Naive thymus-derived CD4-positive, alpha-beta T cell (primary cell): Measurements from ENCODE around the gene CD248. TPM values are rescaled to one million over a fixed set of nuclear protein-coding genes. Genes with fewer than 3 reads are reported as not detected.
A peak's percentile ranks its signal among the peaks of the same experiment; 100 is the strongest.
"Not testable (repeated sequence)": the region's sequence is repeated elsewhere in the genome, so short reads cannot be mapped to it uniquely, and the experiment has no call there.

ENCODE experiments used
- ATAC-seq: fragments of 150-1000 bp; cut with Tn5 transposase; 2 replicates; pipeline ENCODE4 v1.10.0; 2021; ENCODE audit warnings: mild to moderate bottlenecking, moderate library complexity
- CTCF ChIA-PET: fragments of 350-600 bp; sonication (Branson Sonifier 250); formaldehyde crosslinking; loops from one replicate; lab custom pipeline; 2021; ENCODE audit warnings: antibody characterized with exemption; lab: Charles Lee
- POLR2A ChIA-PET: fragments of 350-600 bp; sonication (Branson Sonifier 250); formaldehyde crosslinking; loops from one replicate; lab custom pipeline; 2021; ENCODE audit warnings: antibody characterized with exemption, inconsistent platforms; lab: Charles Lee
- DNase-seq, 9 donors: peaks; one replicate each; pipeline versions ENCODE4 v3.0.0 to v3.0.0-alpha.2; 2020 to 2022; ENCODE audit warnings: mixed read lengths in 1 of 9
- H3K27ac ChIP-seq: one replicate; pipeline ENCODE4 v1.7.0; 2013; ENCODE audit warnings: mild to moderate bottlenecking, low read depth, low read length, moderate library complexity
- H3K27me3 ChIP-seq, 2 donors: one replicate each; pipeline ENCODE4 v1.7.0; 2013; ENCODE audit warnings: low read length in 2 of 2, mild to moderate bottlenecking in 2 of 2, moderate library complexity in 2 of 2; ENCODE audit not compliant: control insufficient read depth in 2 of 2, insufficient read depth in 2 of 2
- H3K36me3 ChIP-seq, 3 experiments: 1 replicate in 2 of 3; 2 replicates in 1 of 3; pipeline ENCODE4 v1.7.0; 2013; ENCODE audit warnings: low read length in 3 of 3, mild to moderate bottlenecking in 3 of 3, moderate library complexity in 1 of 3; ENCODE audit not compliant: insufficient read depth in 3 of 3, control insufficient read depth in 2 of 3
- H3K4me1 ChIP-seq, 2 donors: one replicate each; pipeline ENCODE4 v1.7.0; 2013; ENCODE audit warnings: low read length in 2 of 2, mild to moderate bottlenecking in 2 of 2, moderate library complexity in 1 of 2; ENCODE audit not compliant: control insufficient read depth in 2 of 2, insufficient read depth in 2 of 2
- H3K4me3 ChIP-seq: 2 replicates; pipeline ENCODE4 v1.7.0; 2013; ENCODE audit warnings: mild to moderate bottlenecking, low read length
- H3K9me3 ChIP-seq, 3 experiments: 1 replicate in 2 of 3; 2 replicates in 1 of 3; pipeline ENCODE4 v1.7.0; 2013; ENCODE audit warnings: low read length in 3 of 3; ENCODE audit not compliant: control insufficient read depth in 2 of 3
- H3K27ac Mint-ChIP-seq, 9 donors: one replicate each; pipeline ENCODE4 v1.8.0; 2020 to 2022; ENCODE audit warnings: mixed read lengths in 9 of 9, mild to moderate bottlenecking in 8 of 9, moderate library complexity in 5 of 9, inconsistent platforms in 2 of 9
- H3K27me3 Mint-ChIP-seq, 5 donors: one replicate each; pipeline ENCODE4 v1.8.0; 2021 to 2022; ENCODE audit warnings: mixed read lengths in 5 of 5, mild to moderate bottlenecking in 1 of 5
- H3K36me3 Mint-ChIP-seq, 5 donors: one replicate each; pipeline ENCODE4 v1.8.0; 2020 to 2022; ENCODE audit warnings: mixed read lengths in 5 of 5, mild to moderate bottlenecking in 3 of 5, inconsistent platforms in 1 of 5
- H3K4me1 Mint-ChIP-seq, 7 donors: one replicate each; pipeline ENCODE4 v1.8.0; 2020 to 2022; ENCODE audit warnings: mixed read lengths in 7 of 7, mild to moderate bottlenecking in 3 of 7, inconsistent platforms in 1 of 7
- H3K4me3 Mint-ChIP-seq, 10 donors: one replicate each; pipeline ENCODE4 v1.8.0; 2020 to 2022; ENCODE audit warnings: mild to moderate bottlenecking in 10 of 10, mixed read lengths in 10 of 10, moderate library complexity in 6 of 10, inconsistent platforms in 2 of 10
- H3K9me3 Mint-ChIP-seq, 11 donors: one replicate each; pipeline ENCODE4 v1.8.0; 2020 to 2022; ENCODE audit warnings: mixed read lengths in 11 of 11, mild to moderate bottlenecking in 4 of 11, inconsistent platforms in 1 of 11, moderate library complexity in 1 of 11
- intact Hi-C, 2 donors: fragments of 100-400 bp; cut with micrococcal nuclease; formaldehyde crosslinking; loops; one replicate each; pipeline ENCODE4 v1.15.1; 2023
- polyA plus RNA-seq, 2 donors: library from polyadenylated mRNA; unstranded; fragments of 300-500 nt; fragmentation: Illumina TruSeq; gene quantifications; one replicate each; pipeline ENCODE4 v1.2.3, GENCODE V29; 2021
- total RNA-seq, 6 experiments: library from RNA in 5 of 6; stranded (reverse) in 5 of 6; gene quantifications; 1 replicate in 5 of 6; 2 replicates in 1 of 6; pipeline ENCODE4 v1.2.3 and lab custom pipeline; 2021 to 2026

Gene CD248
- total and polyA plus RNA-seq, 7 experiments from 2014 or later: 0.36 to 10.9 (median 2.5) TPM

DNA sequence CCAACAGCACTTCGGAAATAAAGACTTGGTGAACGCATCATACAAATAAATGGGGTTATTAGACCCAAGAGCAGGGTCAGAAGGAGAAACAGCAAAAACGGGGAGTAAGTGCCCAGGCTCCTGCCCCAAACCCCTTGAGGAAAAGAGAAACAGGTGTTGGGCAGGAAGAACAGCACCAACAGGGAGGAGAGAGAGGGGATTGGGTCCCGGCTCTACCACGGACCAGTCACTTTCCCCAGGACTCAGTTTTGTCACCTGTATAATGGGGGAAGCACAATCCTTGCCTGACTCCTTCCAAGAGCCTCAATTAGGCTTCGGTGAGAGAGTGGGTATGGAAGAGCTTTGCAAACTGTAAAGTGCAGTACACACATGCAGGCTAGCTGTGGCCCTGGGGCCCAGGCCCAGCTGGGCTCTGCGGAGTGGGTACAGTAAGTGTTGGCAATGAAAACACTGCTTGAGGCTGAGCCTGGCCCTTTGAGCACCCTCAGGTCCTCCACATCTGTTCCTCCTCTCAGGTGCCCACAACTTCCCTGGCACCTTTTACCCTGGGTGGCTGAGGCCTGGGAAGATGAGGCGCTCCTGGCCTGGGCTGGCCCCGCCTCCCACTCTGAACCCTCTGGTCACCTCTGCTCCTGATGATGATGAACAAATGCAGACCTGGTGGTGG, 45.8 kb upstream of the CD248 start:
- Histone ChIP-seq H3K4me3 (no peak overlapping the region), H3K9me3 (no peaks in the 10 kb centered on the region), H3K27me3 (no peaks in the 10 kb centered on the region), H3K36me3 (peaks cover 0 to 13% (median 0%) of the 10 kb centered on the region in 3 experiments), H3K27ac (no peak overlapping the region), H3K4me1 (no peaks in the 10 kb centered on the region)
- Mint-ChIP-seq H3K4me1 (peaks cover 0 to 3% (median 0%) of the 10 kb centered on the region in 7 donors), H3K27me3 (no peaks in the 10 kb centered on the region), H3K36me3 (peaks cover 0 to 3% (median 0%) of the 10 kb centered on the region in 5 donors), H3K27ac (peak overlapping the region in 2 of 9 donors; percentile 12 to 39), H3K9me3 (no peaks in the 10 kb centered on the region), H3K4me3 (no peak overlapping the region)
- DNase-seq (no peak), ATAC-seq (no peak)
- ChIA-PET CTCF (interaction anchor here (0.8 to 1.8 kb wide), 3 partner anchors 14 to 99 kb away, joined by 3 to 8 read pairs (median 3); no protein-coding TSS in a partner anchor), POLR2A (interaction anchor here (0.6 to 2.3 kb wide), 3 partner anchors 15 to 226 kb away, joined by 3 to 8 read pairs (median 4); partner anchors contain the start of gene B4GAT1)
- intact Hi-C loops: no loop called here

DNA sequence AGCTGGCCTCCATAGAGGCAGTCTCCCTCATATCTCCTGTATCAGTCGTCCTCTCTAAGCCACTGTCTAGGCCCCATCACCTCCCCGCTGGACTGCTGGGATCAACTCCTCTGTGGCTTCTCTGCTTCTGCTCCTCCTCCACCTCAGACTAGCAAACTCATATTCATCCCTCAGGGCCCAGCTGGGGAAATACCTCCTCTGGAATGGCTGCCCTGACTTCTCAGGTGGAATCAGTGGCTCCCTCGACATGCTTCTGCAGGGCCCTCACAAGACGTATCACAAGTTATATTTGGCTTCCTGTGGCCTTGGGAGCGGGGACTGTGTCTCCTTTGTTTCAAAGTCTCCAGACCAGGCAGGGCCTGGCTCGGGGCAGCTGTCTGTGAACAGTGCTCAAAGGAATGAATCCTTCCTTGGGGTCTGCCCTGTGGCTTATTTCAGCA, 44.7 kb upstream of the CD248 start:
- peaks cover 0 to 13% (median 0%) of the 10 kb centered on the region in 3 experiments for H3K36me3 ChIP-seq
- Mint-ChIP-seq H3K27ac (peak overlapping the region in 5 of 9 donors; percentile 8 to 81 (median 16)), H3K9me3 (no peaks in the 10 kb centered on the region), H3K27me3 (no peaks in the 10 kb centered on the region), H3K4me3 (no peak overlapping the region), H3K36me3 (peaks cover 0 to 3% (median 0%) of the 10 kb centered on the region in 5 donors), H3K4me1 (peaks cover 0 to 3% (median 0%) of the 10 kb centered on the region in 7 donors)
- no peak overlapping the region for H3K4me3 ChIP-seq
- no peaks in the 10 kb centered on the region for H3K4me1 ChIP-seq
- H3K9me3 ChIP-seq: no peaks in the 10 kb centered on the region
- H3K27ac ChIP-seq: no peak overlapping the region
- no peaks in the 10 kb centered on the region for H3K27me3 ChIP-seq
- ChIA-PET CTCF (no interaction called here), POLR2A (interaction anchor here (2.3 kb wide), 1 partner anchor 14 kb away, joined by 8 read pairs; the partner anchor contains the start of gene B4GAT1)
- intact Hi-C loops: no loop called here
- ATAC-seq: no peak
- no peak for DNase-seq

DNA sequence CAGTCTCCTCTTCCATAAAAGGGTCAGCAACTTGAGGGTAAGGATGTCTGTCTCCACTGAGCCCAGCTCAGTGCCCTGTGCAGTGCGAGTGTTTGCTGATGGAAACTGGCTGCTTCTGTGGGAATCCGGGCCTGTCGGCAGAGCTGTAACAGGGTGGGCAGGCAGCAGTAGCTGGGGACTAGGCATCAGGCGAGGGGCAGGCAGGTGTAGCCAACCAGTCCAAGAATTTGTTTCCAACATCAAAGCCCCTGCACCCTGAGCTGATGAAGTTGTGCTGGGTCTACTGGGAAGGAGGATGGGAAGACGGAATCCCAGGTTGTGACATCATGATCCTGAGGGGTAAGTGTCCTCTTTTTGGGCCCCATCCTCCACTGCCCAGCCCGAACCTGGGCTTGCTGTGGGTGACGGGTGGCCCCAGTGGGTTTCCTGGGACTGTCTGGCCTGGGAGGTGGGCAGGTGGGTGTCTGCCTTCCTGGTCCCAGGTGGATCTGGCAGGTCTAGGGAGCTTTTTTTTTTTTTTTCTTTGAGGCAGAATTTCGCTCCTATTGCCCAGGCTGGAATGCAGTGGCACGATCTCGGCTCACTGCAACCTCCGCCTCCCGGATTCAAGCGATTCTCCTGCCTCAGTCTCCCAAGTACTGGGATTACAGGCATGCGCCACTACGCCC, 43.7 kb upstream of the CD248 start:
- CTCF ChIA-PET: interaction anchor here (1.3 kb wide), 1 partner anchor 26 kb away, joined by 6 read pairs; no protein-coding TSS in a partner anchor
- H3K27ac Mint-ChIP-seq: peak overlapping the region in 1 of 9 donors; percentile 62
- ATAC-seq: no peak

DNA sequence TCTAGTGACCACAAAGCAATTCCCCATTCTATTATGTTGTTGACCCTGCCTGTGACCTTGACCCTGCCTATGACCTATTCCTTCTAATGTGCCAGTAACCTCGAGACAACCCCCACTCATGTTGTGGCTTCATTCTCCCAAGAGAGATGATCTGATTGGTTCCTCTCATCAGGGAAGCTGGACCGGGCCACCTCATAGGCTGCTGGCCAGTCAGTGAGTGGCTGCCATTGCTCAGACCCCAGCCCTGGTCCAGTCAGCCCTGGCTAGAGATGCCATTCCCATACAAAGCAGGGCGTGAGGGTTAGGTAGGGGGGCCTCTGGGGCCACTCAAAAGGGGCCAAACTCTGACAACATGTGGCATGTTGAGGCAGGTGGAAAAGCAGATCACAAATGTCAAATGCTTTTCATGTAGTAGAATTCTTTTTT, 42.8 kb upstream of the CD248 start:
- intact Hi-C loops: no loop called here
- ChIA-PET POLR2A (no interaction called here), CTCF (no interaction called here)

More for the DNA sequence above, 43.7 kb upstream of the CD248 start:
- H3K4me3 ChIP-seq: no peak overlapping the region
- no peaks in the 10 kb centered on the region for H3K9me3 Mint-ChIP-seq
- no peak for DNase-seq
- H3K4me1 ChIP-seq: no peaks in the 10 kb centered on the region
- peaks cover 0 to 3% (median 0%) of the 10 kb centered on the region in 5 donors for H3K36me3 Mint-ChIP-seq
- H3K27me3 ChIP-seq: no peaks in the 10 kb centered on the region
- peaks cover 0 to 13% (median 0%) of the 10 kb centered on the region in 3 experiments for H3K36me3 ChIP-seq
- intact Hi-C loops: no loop called here
- POLR2A ChIA-PET: interaction anchor here (1.2 to 2.3 kb wide), 2 partner anchors 10 to 13 kb away, joined by 3 to 8 read pairs; partner anchors contain the start of gene B4GAT1
- no peak overlapping the region for H3K4me3 Mint-ChIP-seq
- H3K4me1 Mint-ChIP-seq: peaks cover 0 to 3% (median 0%) of the 10 kb centered on the region in 7 donors
- H3K27me3 Mint-ChIP-seq: no peaks in the 10 kb centered on the region
- no peaks in the 10 kb centered on the region for H3K9me3 ChIP-seq
- H3K27ac ChIP-seq: no peak overlapping the region

DNA sequence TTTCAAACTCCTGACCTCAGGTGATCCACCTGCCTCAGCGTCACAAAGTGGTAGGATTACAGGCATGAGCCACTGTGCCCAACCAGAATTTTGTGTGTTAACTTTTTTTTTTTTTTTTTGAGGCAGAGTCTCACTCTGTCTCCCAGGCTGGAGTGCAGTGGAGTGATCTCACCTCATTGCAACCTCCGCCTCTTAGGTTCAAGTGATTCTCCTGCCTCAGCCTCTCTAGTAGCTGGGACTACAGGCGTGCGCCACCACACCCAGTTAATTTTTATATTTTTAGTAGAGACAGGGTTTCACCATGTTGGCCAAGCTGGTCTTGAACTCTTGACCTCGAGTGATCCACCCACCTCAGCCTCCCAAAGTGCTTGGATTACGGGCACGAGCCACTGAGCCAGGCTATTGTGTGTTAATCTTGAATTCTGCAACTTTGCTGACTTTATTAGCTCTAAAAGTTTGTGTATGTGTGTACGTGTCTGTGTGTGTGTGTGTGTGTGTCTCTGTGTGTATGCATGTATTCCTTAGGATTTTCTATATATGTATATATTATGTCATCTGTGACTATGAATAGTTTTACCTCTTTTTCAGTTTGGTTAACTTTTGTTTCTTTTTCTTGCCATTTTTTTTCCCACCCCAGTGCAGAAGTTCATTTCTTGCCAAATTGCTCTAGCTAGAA, 33.9 kb upstream of the CD248 start:
- H3K27ac Mint-ChIP-seq: peak overlapping the region in 2 of 9 donors; percentile 33 to 58
- H3K4me1 ChIP-seq: peaks cover 10 to 19% of the 10 kb centered on the region in 2 donors
- CTCF ChIA-PET: interaction anchor here (0.7 to 1.4 kb wide), 3 partner anchors 15 to 135 kb away, joined by 3 to 4 read pairs (median 4); partner anchors contain the start of gene CD248
- H3K36me3 ChIP-seq, H3K27me3 ChIP-seq, H3K4me3 ChIP-seq, H3K27ac ChIP-seq, intact Hi-C loops, DNase-seq, H3K4me3 Mint-ChIP-seq, H3K9me3 ChIP-seq, H3K27me3 Mint-ChIP-seq, H3K9me3 Mint-ChIP-seq, ATAC-seq: not testable (repeated sequence)
- peaks cover 0 to 35% (median 23%) of the 10 kb centered on the region in 7 donors for H3K4me1 Mint-ChIP-seq
- H3K36me3 Mint-ChIP-seq: peaks cover 0 to 15% (median 9%) of the 10 kb centered on the region in 5 donors
- POLR2A ChIA-PET: interaction anchor here (7.8 kb wide), 1 partner anchor 20 kb away, joined by 58 read pairs; the partner anchor contains the start of gene SLC29A2

More for the DNA sequence above, 42.8 kb upstream of the CD248 start:
- H3K27me3 ChIP-seq: no peaks in the 10 kb centered on the region
- H3K9me3 ChIP-seq: no peaks in the 10 kb centered on the region
- Mint-ChIP-seq H3K27ac (peak overlapping the region in 3 of 9 donors; percentile 19 to 74 (median 28)), H3K36me3 (peaks cover 0 to 3% (median 0%) of the 10 kb centered on the region in 5 donors), H3K27me3 (no peaks in the 10 kb centered on the region), H3K9me3 (no peaks in the 10 kb centered on the region), H3K4me3 (no peak overlapping the region), H3K4me1 (peaks cover 0 to 3% (median 0%) of the 10 kb centered on the region in 7 donors)
- H3K36me3 ChIP-seq: peaks cover 0 to 13% (median 0%) of the 10 kb centered on the region in 3 experiments
- no peak overlapping the region for H3K27ac ChIP-seq
- ATAC-seq (no peak), DNase-seq (no peak)
- H3K4me3 ChIP-seq: no peak overlapping the region
- no peaks in the 10 kb centered on the region for H3K4me1 ChIP-seq

DNA sequence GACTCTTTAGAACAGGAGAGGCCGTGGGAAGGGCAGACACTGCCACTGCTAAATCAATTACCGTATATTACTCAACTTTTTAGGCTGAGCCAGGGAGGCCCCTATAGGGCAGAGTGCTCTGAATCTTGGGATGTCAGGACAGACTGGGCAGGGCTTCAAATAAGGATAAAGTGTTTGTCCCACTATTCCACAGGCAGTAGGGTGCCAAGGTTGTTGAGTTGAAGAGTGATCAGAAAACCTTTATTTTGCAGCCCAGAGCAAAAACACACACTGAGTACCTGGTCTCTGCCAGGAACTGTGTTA, 32.2 kb upstream of the CD248 start:
- POLR2A ChIA-PET: interaction anchor here (1.3 to 7.8 kb wide), 4 partner anchors 21 to 37 kb away, joined by 4 to 68 read pairs (median 33); partner anchors contain the start of genes CD248 and SLC29A2
- DNase-seq: no peak
- peak overlapping the region in 7 of 9 donors; percentile 18 to 100 (median 73) for H3K27ac Mint-ChIP-seq

More for the DNA sequence above, 32.2 kb upstream of the CD248 start:
- H3K36me3 Mint-ChIP-seq: peaks cover 0 to 12% (median 4%) of the 10 kb centered on the region in 5 donors
- peaks cover 10 to 52% (median 40%) of the 10 kb centered on the region in 7 donors for H3K4me1 Mint-ChIP-seq
- H3K27me3 Mint-ChIP-seq: peaks cover 0 to 4% (median 0%) of the 10 kb centered on the region in 5 donors
- CTCF ChIA-PET: interaction anchor here (1.2 kb wide), 1 partner anchor 14 kb away, joined by 3 read pairs; no protein-coding TSS in a partner anchor
- no peak overlapping the region for H3K4me3 ChIP-seq
- peaks cover 21 to 28% of the 10 kb centered on the region in 2 donors for H3K4me1 ChIP-seq
- H3K4me3 Mint-ChIP-seq: peak overlapping the region; percentile 5 to 98 (median 94)
- H3K27me3 ChIP-seq: no peaks in the 10 kb centered on the region
- peaks cover 0 to 10% (median 0%) of the 10 kb centered on the region in 11 donors for H3K9me3 Mint-ChIP-seq
- no peak for ATAC-seq
- intact Hi-C loops: loop anchor here in 1 of 2 donors (5.0 kb wide), 2 partner anchors 38 to 82 kb away; partner anchors contain the start of gene RAB1B
- peaks cover 0 to 5% (median 0%) of the 10 kb centered on the region in 3 experiments for H3K36me3 ChIP-seq
- H3K27ac ChIP-seq: no peak overlapping the region
- H3K9me3 ChIP-seq: no peaks in the 10 kb centered on the region
